ENCODE data around the gene IFT27. TPM values are rescaled to one million over a fixed set of nuclear protein-coding genes. Genes with fewer than 3 reads are reported as not detected.

Gene IFT27
- total RNA-seq, 1 experiment from 2014 or later: 22.6 TPM

GRCh38 chr22:36809351-36809750 is 33.4 kb upstream of the IFT27 start:
- peaks cover 53% of the 10 kb centered on the region for H3K27me3 ChIP-seq (replicated peaks)
- no peaks in the 10 kb centered on the region for H3K36me3 ChIP-seq

DNA sequence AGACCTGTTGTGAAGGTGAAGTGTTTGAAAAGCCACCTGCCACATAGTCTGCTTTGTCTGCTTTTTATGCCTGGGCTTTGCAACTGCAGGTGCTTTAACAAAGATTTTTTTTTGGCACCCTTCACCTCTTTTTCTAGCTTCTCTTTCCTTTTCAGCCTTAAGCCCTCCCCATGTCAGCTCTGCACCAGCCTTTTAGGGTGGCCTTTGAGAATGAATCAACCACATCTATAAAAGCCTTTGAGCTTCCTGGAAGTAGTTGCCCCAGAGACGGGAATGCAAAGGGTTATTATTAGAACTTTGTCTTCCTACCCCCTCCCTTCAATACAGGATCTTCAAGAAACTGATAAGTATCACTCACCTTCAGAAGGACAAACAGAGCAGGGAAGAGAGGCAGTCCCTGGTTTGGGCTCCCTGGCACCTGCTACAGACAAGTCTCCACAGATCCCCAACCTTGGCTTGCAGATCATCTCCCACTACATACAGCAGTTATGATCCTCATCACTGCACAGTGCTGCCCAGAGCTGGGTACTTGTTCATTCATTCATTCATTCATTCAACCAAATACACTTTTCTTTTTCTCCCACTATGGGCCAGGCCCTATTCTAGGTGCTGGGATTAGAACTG is 32.9 kb upstream of the IFT27 start:
- Histone ChIP-seq H3K4me3 (no peak overlapping the region), H3K9me3 (replicated peaks) (no peaks in the 10 kb centered on the region), H3K36me3 (no peaks in the 10 kb centered on the region), H3K27ac (no peak overlapping the region), H3K27me3 (replicated peaks) (peaks cover 50% of the 10 kb centered on the region), H3K4me1 (replicated peaks) (no peaks in the 10 kb centered on the region)
- no peak for DNase-seq (ENCODE audit: low read depth in 1 of 2, low spot score in 2 of 2)

More at GRCh38 chr22:36809351-36809750, 33.4 kb upstream of the IFT27 start:
- no peak for DNase-seq (ENCODE audit: low read depth in 1 of 2, low spot score in 2 of 2)
- no peak overlapping the region for H3K27ac ChIP-seq
- no peaks in the 10 kb centered on the region for H3K4me1 ChIP-seq (replicated peaks)
- H3K4me3 ChIP-seq: no peak overlapping the region
- H3K9me3 ChIP-seq (replicated peaks): no peaks in the 10 kb centered on the region

DNA sequence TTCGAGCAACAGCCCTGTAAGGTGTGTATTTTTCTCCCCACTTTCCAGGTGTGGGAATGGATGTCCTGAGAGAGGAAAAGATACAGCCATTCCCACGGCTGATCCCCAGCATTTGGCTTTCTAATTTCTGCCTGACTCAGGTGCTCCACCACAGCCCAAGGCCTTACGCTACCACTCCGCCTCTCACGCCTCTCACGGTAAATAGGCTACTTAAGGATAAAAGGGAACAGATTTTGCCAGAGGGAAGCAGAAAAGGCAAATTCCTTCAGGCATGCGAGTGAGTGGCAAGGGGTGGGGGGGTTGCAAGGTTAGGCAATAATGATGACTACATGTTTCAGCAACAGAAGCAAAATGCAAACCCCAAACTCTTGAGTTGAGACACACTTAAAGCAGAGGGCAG is 31.7 kb upstream of the IFT27 start:
- DNase-seq (ENCODE audit: low read depth in 1 of 2, low spot score in 2 of 2): no peak
- no peak overlapping the region for H3K4me3 ChIP-seq
- no peak overlapping the region for H3K27ac ChIP-seq
- no peaks in the 10 kb centered on the region for H3K4me1 ChIP-seq (replicated peaks)
- no peaks in the 10 kb centered on the region for H3K36me3 ChIP-seq
- H3K9me3 ChIP-seq (replicated peaks): no peaks in the 10 kb centered on the region
- H3K27me3 ChIP-seq (replicated peaks): peaks cover 46% of the 10 kb centered on the region

GRCh38 chr22:36806835-36807234 is 30.9 kb upstream of the IFT27 start:
- no peaks in the 10 kb centered on the region for H3K36me3 ChIP-seq
- H3K27me3 ChIP-seq (replicated peaks): peaks cover 38% of the 10 kb centered on the region
- no peak for DNase-seq (ENCODE audit: low read depth in 1 of 2, low spot score in 2 of 2)
- no peak overlapping the region for H3K4me3 ChIP-seq
- no peaks in the 10 kb centered on the region for H3K9me3 ChIP-seq (replicated peaks)
- no peaks in the 10 kb centered on the region for H3K4me1 ChIP-seq (replicated peaks)
- no peak overlapping the region for H3K27ac ChIP-seq

- no peak overlapping the region for H3K27ac ChIP-seq
- DNase-seq (ENCODE audit: low read depth in 1 of 2, low spot score in 2 of 2): no peak
- no peaks in the 10 kb centered on the region for H3K4me1 ChIP-seq (replicated peaks)
- H3K27me3 ChIP-seq (replicated peaks): peaks cover 34% of the 10 kb centered on the region
- H3K36me3 ChIP-seq: no peaks in the 10 kb centered on the region
- no peak overlapping the region for H3K4me3 ChIP-seq
- H3K9me3 ChIP-seq (replicated peaks): no peaks in the 10 kb centered on the region
These were observed 27.4 kb upstream of the IFT27 start for GRCh38 chr22:36803358-36803757.

GRCh38 chr22:36798674-36799066 is 22.8 kb upstream of the IFT27 start:
- H3K4me3 ChIP-seq: no peak overlapping the region
- DNase-seq (ENCODE audit: low read depth in 1 of 2, low spot score in 2 of 2): no peak
- H3K27ac ChIP-seq: no peak overlapping the region
- peaks cover 34% of the 10 kb centered on the region for H3K27me3 ChIP-seq (replicated peaks)
- H3K36me3 ChIP-seq: no peaks in the 10 kb centered on the region
- no peaks in the 10 kb centered on the region for H3K4me1 ChIP-seq (replicated peaks)
- H3K9me3 ChIP-seq (replicated peaks): no peaks in the 10 kb centered on the region

DNA sequence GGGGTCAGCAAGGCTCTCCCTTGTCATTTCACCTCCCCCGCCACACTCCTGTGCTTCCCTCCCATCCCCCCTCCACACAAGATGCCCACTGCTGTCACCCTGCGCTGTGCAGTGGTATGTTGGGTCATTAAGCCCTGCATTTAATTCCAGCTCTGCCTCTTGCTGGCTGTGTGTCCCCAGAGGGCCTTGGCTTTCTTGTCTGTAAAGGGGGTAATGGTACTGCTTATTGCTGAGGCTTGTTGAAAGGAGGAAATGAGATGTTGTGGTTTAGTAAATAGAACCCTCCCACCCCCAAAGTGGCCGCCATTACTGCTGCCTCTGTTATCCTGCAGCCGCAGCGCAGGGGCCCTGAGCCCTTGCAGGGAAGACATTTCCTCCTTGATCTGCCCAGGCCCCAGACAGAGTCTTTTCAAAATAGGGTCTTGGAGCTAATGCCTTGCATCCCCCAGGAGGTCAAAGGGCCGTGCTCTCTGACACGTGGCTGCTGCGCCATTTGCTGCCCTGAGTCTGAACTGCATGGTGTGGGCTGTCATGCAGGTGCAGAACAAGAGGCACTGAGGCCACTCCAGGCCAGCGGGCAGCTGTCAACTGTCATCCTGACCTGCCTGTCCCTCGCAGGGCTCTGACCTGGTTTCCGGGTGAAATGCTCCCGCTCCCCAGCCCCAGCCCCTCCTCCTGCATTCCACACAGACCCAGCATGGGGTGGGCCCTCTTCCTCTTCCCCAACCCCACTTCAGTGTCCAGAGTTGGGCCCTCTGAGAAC is 22.2 kb upstream of the IFT27 start:
- no peaks in the 10 kb centered on the region for H3K4me1 ChIP-seq (replicated peaks)
- H3K27ac ChIP-seq: no peak overlapping the region
- H3K36me3 ChIP-seq: no peaks in the 10 kb centered on the region
- H3K4me3 ChIP-seq: no peak overlapping the region
- no peaks in the 10 kb centered on the region for H3K9me3 ChIP-seq (replicated peaks)
- DNase-seq (ENCODE audit: low read depth in 1 of 2, low spot score in 2 of 2): no peak
- peaks cover 37% of the 10 kb centered on the region for H3K27me3 ChIP-seq (replicated peaks)

DNA sequence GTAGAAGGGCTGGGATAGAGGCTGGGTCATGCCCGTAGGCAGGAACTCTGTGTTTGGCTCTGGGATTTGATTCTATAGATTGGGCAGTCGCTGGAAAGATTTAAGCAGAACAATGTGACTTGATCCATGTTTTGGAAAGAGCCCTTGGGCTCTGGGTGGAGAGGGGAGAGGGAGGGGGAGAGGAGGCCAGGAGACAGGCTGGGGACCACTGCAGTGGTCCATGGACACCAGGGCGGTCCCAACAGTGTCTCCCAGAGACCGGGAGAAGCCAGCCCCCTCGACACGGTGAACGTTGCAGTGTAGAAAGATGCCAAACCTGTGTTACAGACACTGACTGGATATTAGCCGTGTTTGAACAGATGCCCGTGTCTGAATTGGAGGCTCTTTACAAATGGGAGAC is 21.5 kb upstream of the IFT27 start:
- H3K27me3 ChIP-seq (replicated peaks): peaks cover 37% of the 10 kb centered on the region
- H3K4me1 ChIP-seq (replicated peaks): no peaks in the 10 kb centered on the region
- H3K27ac ChIP-seq: no peak overlapping the region
- H3K36me3 ChIP-seq: no peaks in the 10 kb centered on the region
- no peak for DNase-seq (ENCODE audit: low read depth in 1 of 2, low spot score in 2 of 2)
- H3K9me3 ChIP-seq (replicated peaks): no peaks in the 10 kb centered on the region
- H3K4me3 ChIP-seq: no peak overlapping the region

DNA sequence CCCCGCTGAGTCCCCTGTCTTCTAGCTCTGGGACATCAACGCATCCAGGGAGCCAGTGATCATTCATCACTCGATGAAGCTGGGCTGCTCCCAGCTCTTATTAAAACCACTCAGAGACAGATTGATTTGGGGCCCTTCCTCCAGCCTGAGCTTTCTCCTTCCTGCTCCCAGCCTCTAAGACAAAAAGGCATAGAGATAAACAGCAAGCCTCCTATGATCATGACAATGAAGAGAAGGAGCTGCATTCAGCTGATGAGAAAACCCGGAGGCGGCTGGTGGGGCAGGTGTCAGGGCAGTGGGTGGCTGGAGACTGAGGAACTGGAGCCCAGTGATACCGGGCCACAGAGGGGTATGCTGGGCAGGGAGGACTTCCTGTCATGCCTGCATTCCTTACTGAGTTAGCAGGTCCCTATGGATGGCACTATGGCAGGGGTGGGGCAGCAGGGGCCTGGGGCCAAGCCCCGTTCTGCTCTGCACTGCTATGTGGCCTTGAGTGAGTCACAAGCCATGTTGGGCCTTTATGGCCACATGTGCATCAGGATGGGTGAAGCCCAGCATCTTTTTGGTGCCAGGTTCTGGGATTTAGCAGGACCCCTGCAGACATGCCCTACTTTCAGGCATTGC is 20.7 kb upstream of the IFT27 start:
- H3K36me3 ChIP-seq: no peaks in the 10 kb centered on the region
- H3K27me3 ChIP-seq (replicated peaks): peaks cover 39% of the 10 kb centered on the region
- no peak overlapping the region for H3K27ac ChIP-seq
- no peaks in the 10 kb centered on the region for H3K4me1 ChIP-seq (replicated peaks)
- H3K9me3 ChIP-seq (replicated peaks): no peaks in the 10 kb centered on the region
- no peak overlapping the region for H3K4me3 ChIP-seq
- no peak for DNase-seq (ENCODE audit: low read depth in 1 of 2, low spot score in 2 of 2)

GRCh38 chr22:36795633-36796032 is 19.7 kb upstream of the IFT27 start:
- Histone ChIP-seq H3K27me3 (replicated peaks) (peaks cover 41% of the 10 kb centered on the region), H3K36me3 (no peaks in the 10 kb centered on the region), H3K4me1 (replicated peaks) (no peaks in the 10 kb centered on the region), H3K9me3 (replicated peaks) (no peaks in the 10 kb centered on the region), H3K4me3 (no peak overlapping the region), H3K27ac (no peak overlapping the region)
- DNase-seq (ENCODE audit: low read depth in 1 of 2, low spot score in 2 of 2): no peak

DNA sequence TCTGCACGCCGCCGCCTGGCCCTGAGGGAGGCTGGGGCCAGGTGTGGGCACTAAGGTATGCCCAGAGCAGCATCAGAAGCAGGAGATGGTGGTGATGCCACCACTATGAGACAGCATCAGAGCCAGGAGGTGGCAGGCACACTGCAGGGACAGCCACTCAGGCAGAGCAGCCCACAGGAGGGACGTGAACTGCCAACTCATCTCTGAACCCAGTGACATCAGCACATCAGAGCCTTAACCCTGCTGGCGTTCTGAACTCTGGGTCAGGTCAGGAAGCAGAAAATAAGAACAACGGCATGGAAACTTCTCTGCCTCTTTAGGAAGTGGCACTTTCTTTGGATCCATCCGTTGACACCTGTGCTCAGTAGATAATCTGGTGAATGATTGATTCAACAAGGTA is 14.7 kb upstream of the IFT27 start:
- DNase-seq (ENCODE audit: low read depth in 1 of 2, low spot score in 2 of 2): no peak
- H3K36me3 ChIP-seq: no peaks in the 10 kb centered on the region
- H3K9me3 ChIP-seq (replicated peaks): no peaks in the 10 kb centered on the region
- no peak overlapping the region for H3K27ac ChIP-seq
- peaks cover 63% of the 10 kb centered on the region for H3K27me3 ChIP-seq (replicated peaks)
- no peak overlapping the region for H3K4me3 ChIP-seq
- no peaks in the 10 kb centered on the region for H3K4me1 ChIP-seq (replicated peaks)

DNA sequence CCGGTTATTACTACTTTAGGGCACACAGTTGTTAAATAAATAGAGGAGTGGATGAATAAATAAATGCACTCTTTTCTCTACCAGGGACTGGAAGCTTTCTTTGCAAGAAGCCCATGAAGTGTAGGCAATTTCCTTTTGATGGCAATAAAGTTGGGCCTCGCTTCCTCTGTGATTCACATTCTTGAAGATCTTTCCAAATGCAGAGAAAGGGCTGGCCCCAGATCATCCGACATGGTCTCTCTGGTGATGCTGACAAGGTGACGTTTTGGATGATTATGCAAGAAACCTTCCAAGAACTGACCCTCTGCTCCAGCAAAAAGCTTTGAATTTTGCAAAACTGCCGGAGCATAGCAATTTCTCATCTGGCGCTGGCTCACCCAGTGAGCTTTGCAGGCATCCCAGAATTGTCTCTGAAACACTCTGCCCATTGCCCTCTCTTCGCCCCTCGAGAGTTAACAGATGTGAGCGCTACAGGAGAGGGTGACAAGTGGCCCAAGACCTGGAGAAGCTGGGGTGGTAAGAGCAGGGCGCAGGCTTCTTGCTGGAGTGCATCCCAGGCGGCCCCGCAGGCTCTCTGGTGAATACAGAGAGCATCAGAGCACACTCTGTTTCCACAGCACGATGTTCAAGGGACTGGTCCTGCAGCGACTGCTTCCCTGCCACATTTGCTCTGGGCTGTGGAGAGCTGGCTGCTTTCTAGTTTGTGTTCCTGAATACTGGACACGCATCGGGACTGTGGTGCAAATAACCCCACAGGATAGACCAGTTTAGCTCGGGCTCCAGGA is 11.5 kb upstream of the IFT27 start:
- no peak overlapping the region for H3K4me3 ChIP-seq
- no peaks in the 10 kb centered on the region for H3K36me3 ChIP-seq
- H3K9me3 ChIP-seq (replicated peaks): no peaks in the 10 kb centered on the region
- H3K27me3 ChIP-seq (replicated peaks): peaks cover 40% of the 10 kb centered on the region
- H3K4me1 ChIP-seq (replicated peaks): no peaks in the 10 kb centered on the region
- no peak for DNase-seq (ENCODE audit: low read depth in 1 of 2, low spot score in 2 of 2)
- H3K27ac ChIP-seq: no peak overlapping the region

- Histone ChIP-seq H3K27ac (no peak overlapping the region), H3K9me3 (replicated peaks) (no peaks in the 10 kb centered on the region), H3K4me1 (replicated peaks) (peaks cover 5% of the 10 kb centered on the region; the same call in 1 of the 2 replicates), H3K4me3 (no peak overlapping the region), H3K27me3 (replicated peaks) (peaks cover 23% of the 10 kb centered on the region), H3K36me3 (no peaks in the 10 kb centered on the region)
- no peak for DNase-seq (ENCODE audit: low read depth in 1 of 2, low spot score in 2 of 2)
These were observed 7.8 kb upstream of the IFT27 start for GRCh38 chr22:36783743-36784142.

All from SJSA1 (cell line).